Heart left ventricle (tissue), 16 donors: ENCODE data around the gene KIAA0753. TPM values are rescaled to one million over a fixed set of nuclear protein-coding genes. Genes with fewer than 3 reads are reported as not detected.
"Not testable (repeated sequence)": the region's sequence is repeated elsewhere in the genome, so short reads cannot be mapped to it uniquely, and the experiment has no call there.

Source experiments
- ATAC-seq, 4 donors: fragments of 200-7000 bp; cut with Tn5 transposase; one replicate each; pipeline ENCODE4 v1.9.1; 2020 to 2022; ENCODE audit warnings: moderate library complexity in 4 of 4, mild to moderate bottlenecking in 3 of 4, moderate number of reproducible peaks in 1 of 4
- DNase-seq, 5 donors: peaks; one replicate each; pipeline ENCODE4 v3.0.0-alpha.2; 2020
- H3K27ac ChIP-seq, 12 donors: fragments of 200-600 bp; sonication (generic) in 4 of 12; one replicate each; pipeline versions ENCODE4 v1.5.0 to v1.8.0; 2016 to 2022; ENCODE audit warnings: mild to moderate bottlenecking in 2 of 12
- H3K27me3 ChIP-seq, 9 donors: fragments of 200-600 bp; sonication (generic) in 2 of 9; one replicate each; pipeline versions ENCODE4 v1.5.1 to v1.8.0; 2016 to 2022; ENCODE audit warnings: mild to moderate bottlenecking in 3 of 9
- H3K36me3 ChIP-seq, 9 donors: fragments of 200-600 bp; sonication (generic) in 2 of 9; one replicate each; pipeline versions ENCODE4 v1.5.0 to v1.8.0; 2018 to 2022; ENCODE audit warnings: mild to moderate bottlenecking in 2 of 9
- H3K4me1 ChIP-seq, 12 donors: fragments of 200-600 bp; sonication (generic) in 4 of 12; one replicate each; pipeline versions ENCODE4 v1.5.0 to v1.8.0; 2016 to 2022; ENCODE audit warnings: mild to moderate bottlenecking in 3 of 12
- H3K4me3 ChIP-seq, 12 donors: fragments of 200-600 bp; sonication (generic) in 4 of 12; one replicate each; pipeline versions ENCODE4 v1.5.0 to v1.8.0; 2017 to 2022; ENCODE audit warnings: mild to moderate bottlenecking in 9 of 12, moderate library complexity in 4 of 12
- H3K9me3 ChIP-seq, 12 donors: fragments of 200-600 bp; sonication (generic) in 4 of 12; one replicate each; pipeline versions ENCODE4 v1.5.0 to v1.8.0; 2016 to 2022; ENCODE audit warnings: mild to moderate bottlenecking in 1 of 12
- POLR2A ChIP-seq, 2 donors: fragments of 450-650 bp; IDR thresholded peaks; one replicate each; pipeline ENCODE4 v1.6.1; 2017; ENCODE audit warnings: antibody characterized with exemption in 2 of 2, mild to moderate bottlenecking in 2 of 2, moderate library complexity in 2 of 2
- WGBS, 4 donors: extraction: QIAGEN DNeasy Blood & Tissue Kit in 2 of 4; methylation state at CpG; one replicate each; pipeline versions ENCODE4 v1.1.5 to v1.1.7; 2013 to 2018; 5-methylcytosine and 5-hydroxymethylcytosine counted together
- intact Hi-C, 10 donors: fragments of 100-400 bp; cut with DNase I; formaldehyde crosslinking; loops; one replicate each; pipeline versions ENCODE4 v1.11.1 to v1.14.2; 2022
- polyA plus RNA-seq, 2 donors: library from polyadenylated mRNA; stranded (reverse); fragments of 200-250 nt; gene quantifications; one replicate each; pipeline ENCODE4 v1.2.3, GENCODE V29; 2013
- total RNA-seq, 9 donors: library from RNA; depleted of rRNA in 2 of 9; stranded (reverse); fragments of >200 nt in 2 of 9; fragmentation: NEBNext Ultra II Directional in 3 of 9; extraction: Animal tissue kit (Norgen Biotek cat#: 25700) in 3 of 9; gene quantifications; one replicate each; pipeline versions ENCODE4 v1.1.0 to v1.2.4, GENCODE V29; 2016 to 2023
- TF ChIP-seq, protein P1 (sequence below), 12 donors: fragments of 200-600 bp; sonication (generic) in 4 of 12; IDR thresholded peaks; one replicate each; pipeline versions ENCODE4 v1.5.0 to v1.8.0; 2018 to 2022; ENCODE audit warnings: antibody characterized with exemption in 12 of 12, mild to moderate bottlenecking in 5 of 12
- donor health status: ischemic (EF 13 %, LVEDD 7.1; RV severe dilation, severe dysfunction).
- donor health status: healthy with polysubstance abuse.
- donor health status: DM: no; HTN: yes; CAD: no.
- donor health status: DM: no; HTN: no; CAD: no.
- donor health status: ischemic (EF 25% LVEDD 6.9; RV normal size, moderate dysfunction).
- donor health status: ischemic (EF 25% LVEDD 5.7; RV mildly dilated, moderate dysfunction).
- donor health status: healthy.
- donor health status: DM: yes; HTN: yes; CAD: no.
- donor health status: ischemic (EF 35%, LVEDD 5.7; RV mildly dilated, moderate dysfunction).
- donor health status: nonischemic (EF 11% LVEDD 7.7; RV severe dilation, severe dysfunction).
- donor health status: DM: yes; HTN: yes; CAD: no.
- donor health status: PGD.
- donor health status: ischemic (EF 29% LVEDD 5.4; RV normal size, mild dysfunction).
- donor health status: nonischemic (EF 23%, LVEDD 6.1; RV moderate dilation, normal function).

KIAA0753 gene
- total and polyA plus RNA-seq, 11 donors = 2.7 to 10.2 (median 5.0) TPM

DNA sequence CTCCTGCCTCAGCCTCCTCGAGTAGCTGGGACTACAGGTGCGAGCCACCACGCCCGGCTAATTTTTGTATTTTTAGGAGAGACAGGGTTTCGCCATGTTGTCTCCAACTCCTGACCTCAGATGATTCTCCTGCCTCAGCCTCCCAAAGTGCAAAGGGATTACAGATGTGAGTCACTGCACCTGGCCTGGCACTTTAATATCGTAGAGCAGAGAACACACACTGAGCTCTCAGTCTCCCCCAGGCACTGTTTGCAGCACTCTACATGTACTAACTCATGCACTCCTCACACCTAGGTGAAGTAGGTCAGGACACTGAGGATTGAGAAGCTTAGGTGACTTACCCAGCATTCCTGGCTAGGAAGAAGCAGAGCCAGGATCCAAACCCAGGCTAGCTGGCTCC is 26.0 kb upstream of the KIAA0753 start:
- H3K27ac ChIP-seq = no peak overlapping the region
- H3K36me3 ChIP-seq = no peaks in the 10 kb centered on the region
- 87 to 97% (median 95%) methylated on average over 6 of the region's 6 CpGs for WGBS, 4 donors
- DNase-seq (no peak), ATAC-seq (no peak)
- no peaks in the 10 kb centered on the region for H3K9me3 ChIP-seq
- H3K4me3 ChIP-seq = no peak overlapping the region
- H3K27me3 ChIP-seq = peaks cover 0 to 26% (median 9%) of the 10 kb centered on the region in 9 donors
- TF ChIP-seq, protein P1, sequence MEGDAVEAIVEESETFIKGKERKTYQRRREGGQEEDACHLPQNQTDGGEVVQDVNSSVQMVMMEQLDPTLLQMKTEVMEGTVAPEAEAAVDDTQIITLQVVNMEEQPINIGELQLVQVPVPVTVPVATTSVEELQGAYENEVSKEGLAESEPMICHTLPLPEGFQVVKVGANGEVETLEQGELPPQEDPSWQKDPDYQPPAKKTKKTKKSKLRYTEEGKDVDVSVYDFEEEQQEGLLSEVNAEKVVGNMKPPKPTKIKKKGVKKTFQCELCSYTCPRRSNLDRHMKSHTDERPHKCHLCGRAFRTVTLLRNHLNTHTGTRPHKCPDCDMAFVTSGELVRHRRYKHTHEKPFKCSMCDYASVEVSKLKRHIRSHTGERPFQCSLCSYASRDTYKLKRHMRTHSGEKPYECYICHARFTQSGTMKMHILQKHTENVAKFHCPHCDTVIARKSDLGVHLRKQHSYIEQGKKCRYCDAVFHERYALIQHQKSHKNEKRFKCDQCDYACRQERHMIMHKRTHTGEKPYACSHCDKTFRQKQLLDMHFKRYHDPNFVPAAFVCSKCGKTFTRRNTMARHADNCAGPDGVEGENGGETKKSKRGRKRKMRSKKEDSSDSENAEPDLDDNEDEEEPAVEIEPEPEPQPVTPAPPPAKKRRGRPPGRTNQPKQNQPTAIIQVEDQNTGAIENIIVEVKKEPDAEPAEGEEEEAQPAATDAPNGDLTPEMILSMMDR (IDR thresholded peaks at IDR 0.05) = no peak
- no peak for TF ChIP-seq POLR2A (IDR thresholded peaks at IDR 0.05)
- peaks cover 0 to 6% (median 0%) of the 10 kb centered on the region in 12 donors for H3K4me1 ChIP-seq
- intact Hi-C loops = loop anchor here (2.0 to 10.0 kb wide), 15 partner anchors 88 to 341 kb away; partner anchors contain the start of genes XAF1 (in 3 of the 10) and TEKT1 (in 1 of the 10)

DNA sequence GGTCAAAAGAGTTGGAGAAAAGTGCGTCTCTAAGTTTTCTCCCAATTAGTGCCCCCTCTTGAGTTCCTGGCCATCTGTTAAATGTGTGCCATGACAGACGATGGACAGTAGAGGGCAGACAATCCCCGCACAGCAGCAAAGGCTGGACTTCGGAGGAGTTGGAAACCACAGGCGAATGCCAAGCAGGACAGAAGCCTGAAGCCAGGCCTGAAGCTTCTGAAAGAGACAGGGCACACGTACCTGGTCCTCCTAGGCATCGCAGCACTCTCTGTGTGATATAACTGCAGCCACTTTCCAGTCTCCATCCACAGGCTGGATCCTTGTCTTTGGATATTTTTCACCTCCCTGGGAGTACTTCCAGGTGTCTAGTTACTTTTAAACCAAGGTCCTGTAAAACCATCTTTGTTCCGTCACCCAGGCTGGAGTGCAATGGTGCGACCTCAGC is 25.6 kb upstream of the KIAA0753 start:
- DNase-seq (peak; percentile 69 to 75 (median 73)), ATAC-seq (peak; percentile 80 to 96 (median 92))
- Histone ChIP-seq H3K4me3 (no peak overlapping the region), H3K36me3 (no peaks in the 10 kb centered on the region), H3K27ac (no peak overlapping the region), H3K27me3 (peaks cover 0 to 22% (median 9%) of the 10 kb centered on the region in 9 donors), H3K9me3 (no peaks in the 10 kb centered on the region), H3K4me1 (peaks cover 0 to 6% (median 0%) of the 10 kb centered on the region in 12 donors)
- 18 to 23% (median 19%) methylated on average over 9 of the region's 9 CpGs for WGBS, 4 donors
- intact Hi-C loops = loop anchor here (2.0 to 10.0 kb wide), 15 partner anchors 89 to 341 kb away; partner anchors contain the start of genes XAF1 (in 3 of the 10) and TEKT1 (in 1 of the 10)
- TF ChIP-seq, protein P1 (IDR thresholded peaks at IDR 0.05) = peak; percentile 77 to 95 (median 90)
- TF ChIP-seq POLR2A (IDR thresholded peaks at IDR 0.05) = no peak

DNA sequence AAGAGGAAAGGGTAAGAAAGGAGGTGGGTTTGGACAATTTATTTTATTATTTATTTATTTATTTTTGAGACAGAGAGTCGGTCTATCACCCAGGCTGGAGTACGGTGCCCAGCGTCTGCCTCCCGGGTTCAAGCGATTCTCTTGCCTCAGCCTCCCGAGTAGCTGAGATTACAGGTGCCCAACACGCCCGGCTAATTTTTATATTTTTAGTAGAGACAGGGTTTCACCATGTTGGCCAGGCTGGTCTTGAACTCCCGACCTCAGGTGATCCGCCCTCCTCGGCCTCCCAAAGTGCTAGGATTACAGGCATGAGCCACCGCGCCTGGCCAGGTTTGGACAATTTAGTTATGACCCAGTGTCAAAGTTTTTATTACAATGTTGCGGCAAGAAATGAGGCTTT is 22.7 kb upstream of the KIAA0753 start:
- not testable (repeated sequence) for DNase-seq, H3K27ac ChIP-seq, H3K4me3 ChIP-seq, H3K4me1 ChIP-seq, ATAC-seq, H3K9me3 ChIP-seq, H3K36me3 ChIP-seq
- intact Hi-C loops = loop anchor here in 9 of 10 donors (10.0 kb wide), 6 partner anchors 92 to 342 kb away; partner anchors contain the start of gene XAF1 (in 2 of the 9)
- H3K27me3 ChIP-seq = peaks cover 0 to 19% (median 13%) of the 10 kb centered on the region in 9 donors
- 91 to 95% (median 93%) methylated on average over 14 of the region's 14 CpGs for WGBS, 4 donors

DNA sequence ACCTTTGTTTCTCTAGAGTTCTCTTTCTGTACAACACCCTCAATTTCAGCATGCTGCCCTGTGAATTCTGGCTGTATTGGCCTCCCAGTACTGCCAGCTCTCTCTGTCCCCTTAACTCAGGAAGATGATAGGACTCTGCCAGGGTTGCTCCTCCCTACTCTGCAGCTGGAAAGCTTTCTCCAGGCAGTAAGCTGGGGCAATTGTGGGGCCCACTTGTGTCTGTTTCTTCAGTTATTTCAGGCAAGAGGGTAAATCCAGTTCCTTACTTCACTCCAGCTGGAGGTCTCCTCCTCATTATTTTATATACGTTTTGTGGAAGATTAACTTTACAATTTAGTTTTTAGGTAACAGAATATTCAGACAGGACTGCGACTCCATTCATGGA is 20.9 kb upstream of the KIAA0753 start:
- H3K27me3 ChIP-seq = peaks cover 0 to 32% (median 19%) of the 10 kb centered on the region in 9 donors
- H3K36me3 ChIP-seq = no peaks in the 10 kb centered on the region
- intact Hi-C loops = loop anchor here in 9 of 10 donors (10.0 kb wide), 6 partner anchors 93 to 343 kb away; partner anchors contain the start of gene XAF1 (in 2 of the 9)
- ATAC-seq (no peak), DNase-seq (no peak)
- no peaks in the 10 kb centered on the region for H3K9me3 ChIP-seq
- peaks cover 0 to 6% (median 0%) of the 10 kb centered on the region in 12 donors for H3K4me1 ChIP-seq
- no peak overlapping the region for H3K27ac ChIP-seq
- no peak overlapping the region for H3K4me3 ChIP-seq
- 74 to 89% (median 82%) methylated on average over 2 of the region's 2 CpGs for WGBS, 4 donors
- TF ChIP-seq, protein P1 (IDR thresholded peaks at IDR 0.05) = no peak
- TF ChIP-seq POLR2A (IDR thresholded peaks at IDR 0.05) = no peak
